Right atrium auricular region (tissue), 2 donors: Measurements from ENCODE around the gene APOB. TPM values are rescaled to one million over a fixed set of nuclear protein-coding genes. Genes with fewer than 3 reads are reported as not detected.

Source experiments
- DNase-seq: peaks from one replicate; pipeline ENCODE4 v3.0.0-alpha.2; 2019; ENCODE audit warnings: low spot score
- H3K27ac ChIP-seq, 2 donors: fragments of 200-600 bp; sonication (generic); 1 replicate in 1 of 2; 2 replicates in 1 of 2; pipeline ENCODE4 v1.5.1; 2016 to 2019
- H3K27me3 ChIP-seq, 2 donors: fragments of 200-600 bp; sonication (generic); one replicate each; pipeline versions ENCODE4 v1.5.1 to v1.6.0; 2017 to 2019
- H3K36me3 ChIP-seq: fragments of 200-600 bp; sonication (generic); one replicate; pipeline ENCODE4 v1.5.1; 2016
- H3K4me1 ChIP-seq, 2 donors: fragments of 200-600 bp; sonication (generic); one replicate each; pipeline versions ENCODE4 v1.5.1 to v1.6.0; 2017 to 2019
- H3K4me3 ChIP-seq, 2 donors: fragments of 200-600 bp; sonication (generic); 1 replicate in 1 of 2; 2 replicates in 1 of 2; pipeline ENCODE4 v1.5.1; 2017 to 2019; ENCODE audit warnings: mild to moderate bottlenecking in 1 of 2, moderate library complexity in 1 of 2
- H3K9me3 ChIP-seq, 2 donors: fragments of 200-600 bp; sonication (generic); one replicate each; pipeline ENCODE4 v1.5.1; 2019
- total RNA-seq, 2 donors: library from RNA; depleted of rRNA; stranded (reverse); fragments of >200 nt; gene quantifications; one replicate each; pipeline ENCODE4 v1.1.0, GENCODE V29; 2016
- TF ChIP-seq, protein P1 (sequence below), 2 donors: fragments of 200-600 bp; sonication (generic); IDR thresholded peaks; one replicate each; pipeline ENCODE4 v1.5.1; 2019; ENCODE audit warnings: antibody characterized with exemption in 2 of 2

Gene APOB
- total RNA-seq, 2 donors from 2014 or later, result 20.1 to 45.3 TPM

GRCh38 chr2:21002814-21003192 lies 41.1 kb downstream of the APOB start:
- no peaks in the 10 kb centered on the region for H3K36me3 ChIP-seq
- no peak overlapping the region for H3K4me3 ChIP-seq
- no peaks in the 10 kb centered on the region for H3K4me1 ChIP-seq
- H3K27me3 ChIP-seq, result no peaks in the 10 kb centered on the region
- no peaks in the 10 kb centered on the region for H3K9me3 ChIP-seq
- H3K27ac ChIP-seq, result no peak overlapping the region
- TF ChIP-seq, protein P1, sequence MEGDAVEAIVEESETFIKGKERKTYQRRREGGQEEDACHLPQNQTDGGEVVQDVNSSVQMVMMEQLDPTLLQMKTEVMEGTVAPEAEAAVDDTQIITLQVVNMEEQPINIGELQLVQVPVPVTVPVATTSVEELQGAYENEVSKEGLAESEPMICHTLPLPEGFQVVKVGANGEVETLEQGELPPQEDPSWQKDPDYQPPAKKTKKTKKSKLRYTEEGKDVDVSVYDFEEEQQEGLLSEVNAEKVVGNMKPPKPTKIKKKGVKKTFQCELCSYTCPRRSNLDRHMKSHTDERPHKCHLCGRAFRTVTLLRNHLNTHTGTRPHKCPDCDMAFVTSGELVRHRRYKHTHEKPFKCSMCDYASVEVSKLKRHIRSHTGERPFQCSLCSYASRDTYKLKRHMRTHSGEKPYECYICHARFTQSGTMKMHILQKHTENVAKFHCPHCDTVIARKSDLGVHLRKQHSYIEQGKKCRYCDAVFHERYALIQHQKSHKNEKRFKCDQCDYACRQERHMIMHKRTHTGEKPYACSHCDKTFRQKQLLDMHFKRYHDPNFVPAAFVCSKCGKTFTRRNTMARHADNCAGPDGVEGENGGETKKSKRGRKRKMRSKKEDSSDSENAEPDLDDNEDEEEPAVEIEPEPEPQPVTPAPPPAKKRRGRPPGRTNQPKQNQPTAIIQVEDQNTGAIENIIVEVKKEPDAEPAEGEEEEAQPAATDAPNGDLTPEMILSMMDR (IDR thresholded peaks at IDR 0.05), result no peak
- DNase-seq, result no peak

GRCh38 chr2:21001988-21002813 lies 41.7 kb downstream of the APOB start:
- Histone ChIP-seq H3K9me3 (no peaks in the 10 kb centered on the region), H3K27ac (no peak overlapping the region), H3K27me3 (no peaks in the 10 kb centered on the region), H3K4me1 (no peaks in the 10 kb centered on the region), H3K36me3 (no peaks in the 10 kb centered on the region), H3K4me3 (no peak overlapping the region)
- TF ChIP-seq, protein P1 (IDR thresholded peaks at IDR 0.05), result no peak
- DNase-seq, result no peak

- H3K27ac ChIP-seq, result no peak overlapping the region
- TF ChIP-seq, protein P1 (IDR thresholded peaks at IDR 0.05), result no peak
- no peaks in the 10 kb centered on the region for H3K9me3 ChIP-seq
- H3K36me3 ChIP-seq, result no peaks in the 10 kb centered on the region
- H3K4me1 ChIP-seq, result no peaks in the 10 kb centered on the region
- DNase-seq, result no peak
- H3K4me3 ChIP-seq, result no peak overlapping the region
- no peaks in the 10 kb centered on the region for H3K27me3 ChIP-seq
These were observed 42.5 kb downstream of the APOB start for GRCh38 chr2:21001225-21001946.

- Histone ChIP-seq H3K4me1 (no peaks in the 10 kb centered on the region), H3K9me3 (no peaks in the 10 kb centered on the region), H3K36me3 (no peaks in the 10 kb centered on the region), H3K27ac (no peak overlapping the region), H3K27me3 (no peaks in the 10 kb centered on the region), H3K4me3 (no peak overlapping the region)
- DNase-seq, result no peak
- TF ChIP-seq, protein P1 (IDR thresholded peaks at IDR 0.05), result no peak
These were observed 43.8 kb downstream of the APOB start for GRCh38 chr2:20999906-21000645.

GRCh38 chr2:20998972-20999905 lies 44.6 kb downstream of the APOB start:
- TF ChIP-seq, protein P1 (IDR thresholded peaks at IDR 0.05), result no peak
- Histone ChIP-seq H3K4me3 (no peak overlapping the region), H3K36me3 (no peaks in the 10 kb centered on the region), H3K4me1 (no peaks in the 10 kb centered on the region), H3K27me3 (no peaks in the 10 kb centered on the region), H3K27ac (no peak overlapping the region), H3K9me3 (no peaks in the 10 kb centered on the region)
- no peak for DNase-seq
